ENCODE data around the gene IL26. TPM values are rescaled to one million over a fixed set of nuclear protein-coding genes. Genes with fewer than 3 reads are reported as not detected.
A peak's percentile ranks its signal among the peaks of the same experiment; 100 is the strongest.

IL26 gene
- total RNA-seq, 6 experiments from 2014 or later = not detected

- Mint-ChIP-seq H3K4me3 (no peak overlapping the region), H3K27me3 (ENCODE audit: insufficient read depth) (peaks cover 31% of the 10 kb centered on the region), H3K9me3 (no peaks in the 10 kb centered on the region), H3K36me3 (ENCODE audit: low read depth) (no peaks in the 10 kb centered on the region), H3K4me1 (ENCODE audit: low read depth) (no peaks in the 10 kb centered on the region; the same call in 1 of the 2 replicates), H3K27ac (no peak overlapping the region)
- TF ChIP-seq CTCF (IDR thresholded peaks at IDR 0.05) = no peak
- no peak for DNase-seq
These were observed 5.6 kb upstream of the IL26 start for GRCh38 chr12:68231229-68231628.

GRCh38 chr12:68229956-68230355, 4.3 kb upstream of the IL26 start:
- Mint-ChIP-seq H3K4me3 (no peak overlapping the region), H3K36me3 (ENCODE audit: low read depth) (no peaks in the 10 kb centered on the region), H3K9me3 (no peaks in the 10 kb centered on the region), H3K27me3 (ENCODE audit: insufficient read depth) (peaks cover 31% of the 10 kb centered on the region), H3K27ac (no peak overlapping the region), H3K4me1 (ENCODE audit: low read depth) (peaks cover 3% of the 10 kb centered on the region; the same call in 1 of the 2 replicates)
- DNase-seq = no peak
- no peak for TF ChIP-seq CTCF (IDR thresholded peaks at IDR 0.05)

GRCh38 chr12:68227356-68227755, 1.7 kb upstream of the IL26 start:
- Mint-ChIP-seq H3K9me3 (no peaks in the 10 kb centered on the region), H3K27ac (no peak overlapping the region), H3K36me3 (ENCODE audit: low read depth) (no peaks in the 10 kb centered on the region), H3K4me1 (ENCODE audit: low read depth) (peaks cover 24% of the 10 kb centered on the region), H3K4me3 (no peak overlapping the region), H3K27me3 (ENCODE audit: insufficient read depth) (peaks cover 28% of the 10 kb centered on the region)
- DNase-seq = no peak
- TF ChIP-seq CTCF (IDR thresholded peaks at IDR 0.05) = no peak

GRCh38 chr12:68224613-68225285, 861 bp downstream of the IL26 start:
- TF ChIP-seq CTCF (IDR thresholded peaks at IDR 0.05) = no peak
- peaks cover 19% of the 10 kb centered on the region for H3K27me3 Mint-ChIP-seq (ENCODE audit: insufficient read depth)
- H3K9me3 Mint-ChIP-seq = no peaks in the 10 kb centered on the region
- H3K4me3 Mint-ChIP-seq = no peak overlapping the region
- H3K27ac Mint-ChIP-seq = no peak overlapping the region
- DNase-seq = peak; percentile 79
- no peaks in the 10 kb centered on the region for H3K36me3 Mint-ChIP-seq (ENCODE audit: low read depth)
- H3K4me1 Mint-ChIP-seq (ENCODE audit: low read depth) = peaks cover 24% of the 10 kb centered on the region

GRCh38 chr12:68223067-68223747, 2.4 kb downstream of the IL26 start:
- no peaks in the 10 kb centered on the region for H3K9me3 Mint-ChIP-seq
- H3K4me3 Mint-ChIP-seq = peak overlapping the region; percentile 76
- DNase-seq = peak; percentile 78
- H3K36me3 Mint-ChIP-seq (ENCODE audit: low read depth) = no peaks in the 10 kb centered on the region
- peak; percentile 94 for TF ChIP-seq CTCF (IDR thresholded peaks at IDR 0.05)
- H3K4me1 Mint-ChIP-seq (ENCODE audit: low read depth) = peaks cover 24% of the 10 kb centered on the region
- H3K27me3 Mint-ChIP-seq (ENCODE audit: insufficient read depth) = peaks cover 17% of the 10 kb centered on the region
- no peak overlapping the region for H3K27ac Mint-ChIP-seq
